Glomerular visceral epithelial cell (primary cell): ENCODE data around the gene ALKBH5.

Experiments
- DNase-seq: peaks from one replicate; pipeline ENCODE4 v3.0.0-alpha.2; 2016; ENCODE audit errors: extremely low spot score

ALKBH5 gene

DNA sequence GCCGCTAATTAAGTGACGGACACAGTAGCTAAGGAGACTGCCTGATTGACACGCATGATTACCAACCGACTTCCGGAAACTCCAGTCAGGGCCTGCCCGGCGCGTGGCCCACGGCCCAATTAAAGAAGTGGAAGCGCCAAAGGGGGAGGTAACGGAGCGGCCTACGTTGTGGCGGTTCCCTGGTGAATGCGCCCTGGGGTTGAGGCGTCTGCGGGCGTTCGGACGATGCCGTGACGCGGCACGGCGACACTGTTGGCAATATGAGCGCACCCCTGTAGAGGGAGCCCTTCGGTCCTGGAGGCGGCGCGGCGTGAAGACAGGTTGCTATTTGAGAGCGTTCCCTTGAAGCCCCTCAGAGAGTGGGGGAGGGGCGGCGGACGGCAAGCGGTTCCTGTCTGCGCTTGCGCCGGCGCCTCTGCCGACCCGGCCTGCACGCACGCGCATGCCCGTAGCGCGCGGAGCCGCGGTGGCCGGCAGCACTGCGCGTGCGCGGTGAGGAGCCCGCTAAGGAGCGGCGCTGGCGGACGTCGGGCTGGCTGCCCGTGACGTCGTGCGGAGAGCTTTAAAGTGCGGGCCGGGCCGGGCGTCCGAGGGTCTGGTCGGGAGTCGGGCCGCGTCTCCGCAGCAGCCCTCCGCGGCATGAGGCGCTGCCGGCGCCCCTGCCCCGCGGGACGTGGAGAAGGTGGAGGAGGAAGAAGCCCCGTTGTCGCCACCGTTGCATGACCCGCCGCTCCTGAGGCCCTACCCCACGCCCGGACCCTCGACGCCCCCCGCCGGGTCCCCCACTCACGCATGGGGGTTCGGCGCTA lies at the start of gene ALKBH5:
Gene ALKBH5 (plus strand): TSS at position 495 of the 809 bp plus-strand sequence. CDS start 416 bp downstream, outside the sequence.
- DNase-seq: peak; percentile 100

DNA sequence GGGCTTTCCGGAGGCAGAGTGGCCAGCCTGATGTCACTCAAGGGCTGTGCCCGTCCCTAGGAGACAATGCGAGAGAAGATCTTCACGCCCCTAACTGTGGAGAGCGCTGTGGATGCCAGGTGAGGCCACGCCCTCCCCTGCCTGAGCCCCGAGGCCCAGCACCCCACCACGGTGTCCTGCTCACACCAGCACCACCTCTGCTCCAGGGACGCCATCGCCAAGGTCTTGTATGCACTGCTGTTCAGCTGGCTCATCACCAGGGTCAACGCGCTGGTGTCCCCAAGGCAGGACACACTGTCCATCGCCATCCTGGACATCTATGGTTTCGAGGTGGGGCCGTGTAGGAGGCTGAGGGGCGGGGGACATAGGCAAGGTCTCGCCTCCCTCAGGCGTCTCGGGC lies 47.3 kb upstream of the ALKBH5 start:
- no peak for DNase-seq

DNA sequence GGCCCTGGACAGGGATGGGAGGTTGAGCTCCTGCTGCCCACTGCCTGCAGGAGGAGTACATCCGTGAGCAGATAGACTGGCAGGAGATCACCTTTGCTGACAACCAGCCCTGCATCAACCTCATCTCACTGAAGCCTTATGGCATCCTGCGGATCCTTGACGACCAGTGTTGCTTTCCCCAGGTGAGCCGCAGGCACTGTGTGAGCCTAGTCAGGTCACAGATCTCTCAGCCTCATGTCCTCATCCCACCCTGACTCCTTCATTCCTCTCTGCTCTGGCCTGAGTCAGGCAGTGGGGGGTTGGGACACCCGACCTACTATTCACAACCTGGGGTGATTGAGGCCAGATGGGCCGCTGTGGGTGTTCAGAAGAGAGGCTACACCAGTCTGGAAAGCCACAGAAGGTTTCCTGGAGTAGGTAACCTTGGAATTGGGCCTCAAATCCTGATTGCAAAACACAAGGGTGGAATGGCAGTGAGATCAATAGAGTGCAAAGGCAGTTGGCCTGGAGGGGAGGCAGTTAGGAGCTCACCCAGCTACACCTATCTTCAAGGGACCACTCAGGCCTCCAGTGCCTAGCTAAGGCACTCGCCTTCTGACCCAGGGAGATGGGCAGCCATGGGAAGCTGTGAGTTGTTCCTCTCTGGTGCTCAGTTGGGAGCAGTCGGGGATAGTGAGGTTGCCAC lies 45.4 kb upstream of the ALKBH5 start:
- DNase-seq: no peak

DNA sequence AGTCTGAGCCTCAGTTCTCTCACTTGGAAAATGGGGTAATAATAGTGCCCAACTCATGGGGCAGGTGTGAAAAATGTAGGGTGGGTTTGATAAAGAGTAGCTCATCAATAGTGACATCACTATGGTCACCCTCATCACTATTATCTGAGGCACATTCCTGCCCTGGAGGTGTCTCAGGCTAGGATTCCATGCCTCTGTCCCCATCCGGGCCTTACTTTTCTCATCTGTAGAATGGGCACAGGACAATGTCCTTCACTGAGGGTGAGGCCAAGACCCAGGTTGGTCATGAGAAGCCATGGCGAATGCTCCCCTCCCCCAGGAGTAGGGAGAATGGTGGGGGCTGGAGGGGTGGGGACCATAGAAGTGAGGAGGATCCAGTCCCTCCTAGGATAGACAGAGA lies 44.5 kb upstream of the ALKBH5 start:
- no peak for DNase-seq

DNA sequence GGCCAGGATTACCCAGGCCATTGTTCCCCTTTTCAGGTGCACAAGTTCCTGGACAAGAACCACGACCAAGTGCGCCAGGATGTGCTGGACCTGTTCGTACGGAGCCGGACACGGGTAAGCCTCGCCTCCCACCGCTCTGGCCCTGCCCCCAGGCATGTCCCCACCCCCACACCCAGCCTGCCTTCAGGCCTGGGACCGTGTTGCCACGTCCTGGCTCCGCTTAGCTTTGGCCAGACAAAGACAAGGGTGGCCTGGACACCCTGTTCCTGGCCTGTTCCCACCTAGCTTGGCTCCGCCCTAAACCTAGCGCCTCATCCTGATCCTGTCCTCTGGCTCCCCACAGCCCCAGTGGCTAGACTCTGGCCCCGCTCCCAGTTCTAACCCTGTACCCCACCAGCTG lies 44.1 kb upstream of the ALKBH5 start:
- DNase-seq: no peak

DNA sequence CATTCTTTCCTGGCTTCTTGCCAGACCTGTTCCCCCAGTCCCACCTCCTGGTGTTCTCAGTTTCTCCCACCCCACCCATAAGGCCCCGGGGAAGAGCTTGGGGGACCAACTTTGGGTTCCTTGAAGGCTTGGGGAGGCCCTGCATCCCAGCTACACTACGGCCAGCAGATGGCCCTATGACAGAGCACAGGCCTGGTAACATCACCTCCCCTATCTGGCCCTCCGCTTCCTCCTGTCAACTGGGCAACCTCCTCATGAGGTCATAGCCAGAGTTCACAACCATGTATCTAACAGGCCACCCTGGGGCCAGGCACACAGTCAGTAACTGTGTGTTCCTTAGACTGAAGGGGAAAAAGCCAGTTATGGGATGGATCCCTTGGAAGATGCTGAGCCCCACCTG lies 43.7 kb upstream of the ALKBH5 start:
- DNase-seq: no peak

DNA sequence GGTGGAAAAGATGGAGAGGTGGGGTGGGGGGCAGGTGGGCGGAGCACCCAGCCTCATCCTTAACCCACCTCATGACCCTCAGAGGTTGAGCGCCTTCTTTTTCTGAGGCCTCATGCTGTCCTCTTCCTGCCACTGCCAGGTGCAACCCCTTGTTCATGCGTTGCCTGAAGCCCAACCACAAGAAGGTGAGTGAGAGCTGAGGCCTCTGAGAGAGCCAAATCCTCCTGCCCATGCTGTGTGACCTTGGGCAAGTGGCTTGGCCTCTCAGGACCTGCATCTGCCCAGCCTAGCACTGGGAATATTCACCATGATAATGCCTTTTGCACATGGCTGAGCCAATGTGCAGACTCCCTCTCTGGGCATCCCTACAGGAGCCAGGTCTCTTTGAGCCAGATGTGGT lies 43.0 kb upstream of the ALKBH5 start:
- DNase-seq: no peak

DNA sequence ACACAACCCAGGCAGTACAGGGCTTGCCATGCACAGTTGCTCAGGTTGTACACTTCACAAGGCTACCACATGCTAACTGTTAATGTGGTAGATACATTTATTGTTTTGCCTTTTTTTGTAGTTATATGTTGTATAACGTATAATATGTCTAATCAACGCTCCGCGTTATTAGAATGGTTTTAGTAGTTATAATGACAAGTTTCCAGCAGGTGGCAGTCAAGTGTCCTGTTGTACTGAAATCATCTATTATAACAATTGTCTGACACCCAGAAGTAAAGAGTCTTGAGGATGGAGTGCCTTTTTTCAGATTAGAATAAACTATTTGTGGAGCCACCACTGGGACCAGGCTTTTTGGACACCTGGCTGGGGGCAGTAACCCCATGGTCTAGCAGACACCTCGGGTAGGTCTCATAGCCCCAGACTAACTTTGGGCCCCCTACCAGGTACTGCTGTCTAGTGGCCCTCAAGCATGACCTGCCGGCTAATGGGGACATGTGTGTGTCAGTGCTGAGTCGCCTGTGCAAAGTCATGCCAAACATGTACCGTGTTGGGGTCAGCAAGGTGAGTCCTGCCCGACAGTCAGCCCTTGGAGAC lies 42.3 kb upstream of the ALKBH5 start:
- DNase-seq: peak; percentile 62

DNA sequence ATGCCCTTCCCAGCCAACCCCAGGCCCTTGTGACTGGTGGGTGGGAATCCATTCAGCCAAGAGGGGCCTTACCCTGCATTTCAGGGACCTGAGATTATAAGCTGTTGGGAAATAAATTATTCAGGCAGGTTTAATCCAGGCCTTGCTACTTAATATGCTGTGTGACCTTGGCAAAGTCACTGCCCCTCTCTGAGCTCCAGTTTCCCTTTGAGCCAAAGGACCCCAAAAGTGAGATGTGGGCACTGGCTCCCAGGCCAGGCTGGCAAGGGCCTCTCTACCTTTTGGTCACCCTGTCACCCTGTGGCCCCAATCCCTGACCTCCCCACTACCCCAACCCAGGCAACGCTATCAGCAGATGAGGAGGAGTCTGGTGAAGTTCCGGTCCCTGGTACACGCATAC lies 41.2 kb upstream of the ALKBH5 start:
- DNase-seq: no peak

DNA sequence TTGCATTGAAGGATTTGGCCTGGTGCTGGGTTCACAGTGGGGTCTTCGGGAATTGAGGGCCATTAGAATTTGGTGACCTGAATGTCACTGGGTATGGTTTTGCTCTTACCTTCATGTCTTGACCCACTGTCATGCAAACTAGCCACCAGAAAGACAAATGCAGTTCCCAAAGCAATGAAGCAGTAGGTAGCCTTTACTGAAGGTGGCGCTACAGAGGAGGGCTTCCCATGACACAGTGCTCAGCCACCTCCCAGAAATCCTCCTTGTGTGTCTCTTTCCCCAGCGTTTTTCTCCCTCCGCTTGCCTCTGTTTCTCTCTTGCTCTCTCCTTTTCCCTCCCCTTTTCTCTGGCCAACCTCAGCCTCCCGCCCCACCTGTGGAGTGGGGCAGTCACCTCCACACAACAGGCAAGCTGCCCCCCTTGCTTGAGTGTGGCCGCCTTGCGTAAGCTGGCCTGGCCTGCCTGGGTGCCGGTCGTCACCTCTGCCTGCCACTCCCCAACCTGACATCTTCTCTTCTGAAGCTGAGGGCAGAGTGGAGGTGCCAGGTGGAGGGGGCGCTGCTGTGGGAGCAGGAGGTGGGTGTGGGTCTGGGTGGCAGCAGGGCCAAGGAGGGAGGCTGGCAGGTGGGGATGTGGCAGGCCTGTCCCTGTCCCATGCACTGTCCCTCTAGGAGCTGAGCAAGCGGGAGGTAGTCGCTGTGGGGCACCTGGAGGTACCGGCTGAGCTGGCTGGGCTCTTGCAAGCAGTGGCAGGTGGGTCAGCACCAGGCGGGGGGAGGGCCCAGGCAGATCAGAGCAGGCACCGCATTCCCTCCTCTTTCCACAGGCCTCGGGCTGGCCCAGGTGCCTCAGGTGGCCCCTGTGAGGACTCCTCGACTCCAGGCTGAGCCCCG lies 40.3 kb upstream of the ALKBH5 start:
- DNase-seq: no peak

DNA sequence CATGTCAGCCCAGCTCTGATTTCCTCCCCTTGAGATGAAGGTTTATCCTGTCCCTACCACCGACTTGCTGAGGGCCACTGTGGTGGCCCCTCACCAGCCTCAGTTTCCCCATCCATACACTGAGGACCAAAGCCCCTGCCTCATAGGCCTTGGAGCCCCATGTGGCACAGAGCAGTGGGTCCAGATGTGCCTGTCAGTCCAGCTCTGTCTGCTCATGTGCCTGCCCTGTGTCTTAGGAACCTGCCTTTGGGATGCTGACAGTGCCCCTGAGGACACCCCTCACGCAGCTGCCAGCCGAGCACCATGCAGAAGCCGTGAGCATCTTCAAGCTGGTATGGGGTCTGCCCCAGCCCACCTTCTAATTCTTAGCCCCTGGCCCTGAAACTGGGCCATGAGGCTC lies 39.4 kb upstream of the ALKBH5 start:
- DNase-seq: no peak

DNA sequence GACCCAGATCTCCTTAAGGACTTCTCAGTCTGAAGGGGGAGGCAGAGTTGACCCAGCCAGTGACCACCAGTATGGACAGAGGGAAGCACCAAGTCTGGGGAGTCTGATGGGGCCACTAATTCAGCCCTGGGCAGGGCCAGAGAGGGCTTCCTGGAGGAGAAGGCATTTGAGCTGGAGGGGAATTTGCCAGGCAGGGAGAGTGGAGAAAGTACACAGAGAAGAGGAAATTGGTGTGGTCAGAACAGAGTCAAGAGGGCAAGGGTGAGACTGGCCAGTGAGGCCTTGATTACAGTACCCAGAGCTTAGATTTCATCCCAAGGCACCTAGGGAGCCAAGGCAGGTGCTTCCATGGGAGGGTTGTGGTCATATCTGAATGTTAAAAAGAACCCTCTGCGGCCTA lies 38.8 kb upstream of the ALKBH5 start:
- DNase-seq: no peak

DNA sequence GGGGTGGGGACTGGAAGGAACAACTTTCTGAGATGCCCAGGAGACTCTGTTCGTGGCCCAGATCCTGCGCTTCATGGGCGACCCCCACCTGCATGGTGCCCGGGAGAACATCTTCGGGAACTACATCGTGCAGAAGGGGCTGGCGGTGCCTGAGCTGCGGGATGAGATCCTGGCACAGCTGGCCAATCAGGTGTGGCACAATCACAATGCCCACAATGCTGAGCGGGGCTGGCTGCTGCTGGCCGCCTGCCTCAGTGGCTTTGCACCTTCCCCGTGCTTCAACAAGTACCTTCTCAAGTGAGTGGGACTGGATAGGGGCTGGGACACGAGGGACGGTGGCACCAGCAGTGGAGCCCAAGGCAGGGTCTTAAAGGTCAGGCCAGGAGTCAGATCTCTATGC lies 37.8 kb upstream of the ALKBH5 start:
- no peak for DNase-seq

DNA sequence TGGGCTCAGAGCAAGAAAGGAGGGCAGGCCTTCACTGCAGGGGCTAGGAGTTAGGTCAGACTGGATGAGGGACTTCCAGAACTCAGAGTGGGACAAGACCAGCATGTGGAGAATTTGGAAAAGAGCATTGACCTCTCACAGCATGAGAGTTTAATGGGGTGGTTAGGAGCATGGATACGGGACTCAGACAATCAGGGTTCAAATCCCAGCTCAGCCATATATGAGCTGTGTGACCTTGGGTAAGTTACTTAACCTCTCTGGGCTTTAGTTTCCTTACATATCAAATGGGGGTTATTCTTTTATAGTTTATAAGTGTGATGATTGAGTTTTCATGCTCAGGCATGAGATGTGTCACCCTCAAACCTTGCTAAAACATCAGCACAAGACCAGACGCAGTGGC lies 37.4 kb upstream of the ALKBH5 start:
- DNase-seq: no peak

DNA sequence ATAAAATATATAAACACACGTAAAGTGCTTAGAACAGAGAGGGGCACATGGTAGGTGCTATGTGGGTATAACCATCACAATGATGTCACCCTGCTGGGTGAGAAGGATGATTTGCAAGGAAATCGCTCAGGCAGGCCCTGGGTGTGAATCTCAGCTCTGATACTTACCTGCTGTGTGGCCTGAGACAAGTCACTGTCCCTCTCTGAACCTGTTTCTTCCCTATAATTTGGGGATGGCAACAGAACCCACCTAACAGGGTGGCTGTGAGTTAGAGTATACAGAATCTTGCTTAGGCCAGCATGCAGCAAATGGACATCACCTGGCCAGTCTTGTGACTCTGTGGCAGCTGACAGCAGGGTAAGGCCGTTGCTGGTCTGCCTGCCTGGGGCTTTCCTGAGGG lies 36.6 kb upstream of the ALKBH5 start:
- no peak for DNase-seq

DNA sequence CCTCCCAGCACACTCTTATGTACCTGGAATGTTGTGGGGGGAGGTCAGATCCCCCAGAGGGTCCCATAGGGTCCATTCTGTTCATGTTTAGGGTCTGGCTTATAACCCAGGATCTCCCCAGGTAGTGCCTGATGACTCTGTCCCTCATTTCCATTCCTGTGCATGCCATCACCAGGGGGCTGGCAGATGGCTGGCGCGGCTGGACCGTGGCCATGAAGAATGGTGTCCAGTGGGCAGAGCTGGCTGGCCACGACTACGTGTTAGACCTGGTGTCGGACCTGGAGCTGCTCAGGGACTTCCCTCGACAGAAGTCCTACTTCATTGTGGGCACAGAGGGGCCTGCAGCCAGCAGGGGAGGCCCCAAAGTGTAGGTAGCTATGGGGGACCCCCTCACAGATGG lies 35.0 kb upstream of the ALKBH5 start:
- DNase-seq: no peak

DNA sequence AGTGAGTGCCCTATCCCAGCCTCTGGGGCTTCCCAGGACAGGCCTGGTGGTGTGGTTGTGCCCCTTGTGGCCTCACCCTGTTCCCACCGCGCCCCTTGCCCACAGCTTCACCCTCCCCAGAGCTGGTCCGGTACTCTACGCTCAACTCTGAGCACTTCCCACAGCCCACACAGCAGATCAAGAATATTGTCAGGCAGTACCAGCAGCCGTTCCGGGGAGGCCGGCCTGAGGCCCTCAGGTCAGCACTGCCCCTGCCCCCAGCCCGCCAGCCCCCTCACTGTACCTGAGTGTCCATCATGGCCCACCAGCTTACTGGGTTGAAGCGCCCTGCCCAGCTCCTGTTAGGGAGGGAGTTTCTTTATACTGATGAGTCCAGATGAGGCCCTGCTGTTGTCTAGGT lies 32.3 kb upstream of the ALKBH5 start:
- no peak for DNase-seq

DNA sequence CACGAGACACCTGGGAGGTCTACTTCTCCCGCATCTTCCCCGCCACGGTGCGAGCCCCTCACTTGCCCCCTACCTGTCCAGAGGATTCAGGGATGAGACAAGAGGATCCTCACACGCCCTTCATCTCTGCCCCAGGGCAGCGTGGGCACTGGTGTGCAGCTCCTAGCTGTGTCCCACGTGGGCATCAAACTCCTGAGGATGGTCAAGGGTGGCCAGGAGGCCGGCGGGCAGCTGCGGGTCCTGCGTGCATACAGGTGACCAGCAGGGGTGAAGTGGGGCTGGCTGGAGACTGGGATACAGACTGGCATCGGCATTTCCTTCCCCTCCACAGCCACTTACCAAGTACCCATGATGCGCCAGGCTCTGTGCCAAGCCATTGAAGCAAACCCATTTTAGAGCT lies 28.4 kb upstream of the ALKBH5 start:
- DNase-seq: no peak

DNA sequence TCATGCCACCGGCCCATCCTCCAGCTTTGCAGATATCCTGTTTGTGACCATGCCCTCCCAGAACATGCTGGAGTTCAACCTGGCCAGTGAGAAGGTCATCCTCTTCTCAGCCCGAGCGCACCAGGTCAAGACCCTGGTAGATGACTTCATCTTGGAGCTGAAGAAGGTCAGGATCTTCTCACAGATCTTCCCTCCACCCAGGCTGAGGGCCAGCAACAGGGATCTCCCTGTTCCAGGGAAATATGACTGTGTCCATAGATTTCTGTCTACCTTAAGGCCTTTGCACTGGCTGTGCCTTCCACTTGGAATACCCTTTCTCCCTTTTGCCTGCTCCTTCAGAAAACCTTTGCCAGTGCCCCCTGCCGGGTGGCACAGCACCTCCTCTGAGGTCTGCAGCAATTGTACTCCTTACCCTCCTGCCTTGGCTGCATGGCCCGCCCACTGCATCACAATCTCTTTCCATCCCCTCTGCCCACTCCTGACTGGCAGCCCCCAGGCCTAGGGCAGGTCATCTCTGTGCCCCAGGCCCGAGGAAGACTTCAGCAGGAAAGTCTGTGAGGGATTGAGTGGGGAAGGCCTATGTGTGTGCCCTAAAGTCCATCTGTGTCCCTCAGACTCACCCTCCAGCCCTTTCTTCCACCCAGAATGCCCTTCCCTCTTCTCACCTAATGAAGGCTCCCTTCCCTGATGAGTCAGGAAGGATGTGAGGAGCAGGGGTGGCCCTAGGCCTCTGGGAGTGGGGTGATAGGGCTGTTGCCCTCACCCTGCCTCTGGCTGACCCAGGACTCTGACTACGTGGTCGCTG lies 27.3 kb upstream of the ALKBH5 start:
- DNase-seq: no peak

DNA sequence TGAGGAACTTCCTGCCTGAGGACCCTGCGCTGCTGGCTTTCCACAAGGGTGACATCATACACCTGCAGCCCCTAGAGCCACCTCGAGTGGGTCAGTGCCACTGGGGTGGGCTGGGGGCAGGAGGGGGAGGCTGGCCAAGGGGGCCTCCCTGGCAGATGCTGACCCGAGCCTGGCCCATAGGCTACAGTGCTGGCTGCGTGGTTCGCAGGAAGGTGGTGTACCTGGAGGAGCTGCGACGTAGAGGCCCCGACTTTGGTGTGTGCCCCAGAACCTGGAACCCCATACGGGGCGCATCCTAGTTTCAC lies 26.7 kb upstream of the ALKBH5 start:
- no peak for DNase-seq

DNA sequence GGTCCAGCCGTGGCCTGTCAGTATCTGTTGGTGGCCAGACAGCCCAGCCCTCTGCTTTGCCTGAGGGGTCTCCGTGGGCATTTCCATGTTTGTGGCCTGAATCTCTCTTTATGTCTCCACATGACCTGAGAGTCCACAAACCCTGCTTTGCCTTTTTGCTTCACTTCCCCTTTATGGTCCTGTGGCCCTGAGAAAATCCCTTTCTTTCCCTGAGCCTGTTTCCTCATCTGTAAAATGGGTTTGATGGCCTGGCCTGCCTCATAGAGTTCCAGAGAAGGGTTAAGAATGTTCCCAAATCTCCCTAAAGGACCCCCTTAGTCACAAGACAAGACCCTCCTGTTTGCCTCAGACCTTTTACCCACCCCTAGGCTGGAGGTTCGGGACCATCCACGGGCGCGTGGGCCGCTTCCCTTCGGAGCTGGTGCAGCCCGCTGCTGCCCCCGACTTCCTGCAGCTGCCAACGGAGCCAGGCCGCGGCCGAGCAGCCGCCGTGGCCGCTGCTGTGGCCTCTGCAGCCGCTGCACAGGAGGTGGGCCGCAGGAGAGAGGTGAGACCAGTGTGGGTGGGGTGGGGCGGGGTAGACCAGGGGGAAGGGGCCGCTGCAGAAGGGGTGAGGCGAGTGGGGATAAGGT lies 26.2 kb upstream of the ALKBH5 start:
- DNase-seq: no peak
